ENCODE measurements around the gene PI4KB. TPM values are rescaled to one million over a fixed set of nuclear protein-coding genes. Genes with fewer than 3 reads are reported as not detected.
A peak's percentile ranks its signal among the peaks of the same experiment; 100 is the strongest.

The PI4KB gene
- total and polyA plus RNA-seq, 10 donors, result 25.6 to 85.4 (median 66.3) TPM

DNA sequence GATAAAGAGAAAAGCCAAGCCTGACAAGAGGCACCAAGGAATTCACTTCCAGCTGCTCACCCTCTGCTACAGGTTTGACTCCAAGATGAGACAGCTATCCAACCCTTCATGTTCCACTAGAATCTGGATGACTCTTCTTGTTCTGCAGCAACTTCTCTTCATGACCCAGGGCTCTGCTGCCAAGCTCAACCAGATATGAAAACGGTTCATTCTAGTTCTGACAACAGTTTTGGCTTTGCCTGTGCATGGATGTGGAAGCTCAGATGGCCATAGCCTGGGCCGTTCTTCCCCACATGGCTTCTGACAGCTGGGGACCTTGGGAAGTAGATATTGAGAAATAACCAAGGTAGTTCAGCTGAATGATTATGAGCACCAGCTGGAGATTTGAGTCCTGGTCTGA, 13.7 kb downstream of the PI4KB start:
- Histone ChIP-seq H3K4me3 (no peak overlapping the region), H3K36me3 (peaks cover 0 to 100% (median 79%) of the 10 kb centered on the region in 6 donors), H3K4me1 (peaks cover 4 to 64% (median 37%) of the 10 kb centered on the region in 6 donors), H3K27ac (peak overlapping the region in 5 of 8 donors; percentile 13 to 61 (median 22)), H3K27me3 (replicated peaks in 1 of 7) (no peaks in the 10 kb centered on the region), H3K9me3 (no peaks in the 10 kb centered on the region)
- 65 to 73% (median 68%) methylated on average over 2 of the region's 2 CpGs for WGBS, 5 donors
- no peak for TF ChIP-seq POLR2AphosphoS5 (IDR thresholded peaks at IDR 0.05)
- TF ChIP-seq POLR2A (IDR thresholded peaks at IDR 0.05), result no peak
- TF ChIP-seq, protein P1, sequence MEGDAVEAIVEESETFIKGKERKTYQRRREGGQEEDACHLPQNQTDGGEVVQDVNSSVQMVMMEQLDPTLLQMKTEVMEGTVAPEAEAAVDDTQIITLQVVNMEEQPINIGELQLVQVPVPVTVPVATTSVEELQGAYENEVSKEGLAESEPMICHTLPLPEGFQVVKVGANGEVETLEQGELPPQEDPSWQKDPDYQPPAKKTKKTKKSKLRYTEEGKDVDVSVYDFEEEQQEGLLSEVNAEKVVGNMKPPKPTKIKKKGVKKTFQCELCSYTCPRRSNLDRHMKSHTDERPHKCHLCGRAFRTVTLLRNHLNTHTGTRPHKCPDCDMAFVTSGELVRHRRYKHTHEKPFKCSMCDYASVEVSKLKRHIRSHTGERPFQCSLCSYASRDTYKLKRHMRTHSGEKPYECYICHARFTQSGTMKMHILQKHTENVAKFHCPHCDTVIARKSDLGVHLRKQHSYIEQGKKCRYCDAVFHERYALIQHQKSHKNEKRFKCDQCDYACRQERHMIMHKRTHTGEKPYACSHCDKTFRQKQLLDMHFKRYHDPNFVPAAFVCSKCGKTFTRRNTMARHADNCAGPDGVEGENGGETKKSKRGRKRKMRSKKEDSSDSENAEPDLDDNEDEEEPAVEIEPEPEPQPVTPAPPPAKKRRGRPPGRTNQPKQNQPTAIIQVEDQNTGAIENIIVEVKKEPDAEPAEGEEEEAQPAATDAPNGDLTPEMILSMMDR (IDR thresholded peaks at IDR 0.05 in 8 of 11, conservative IDR thresholded peaks at IDR 0.05 in 3 of 11), result no peak
- no peak for DNase-seq
- intact Hi-C loops (cut with DNase I; ENCODE audit: low total_unique reads), result no loop called here

DNA sequence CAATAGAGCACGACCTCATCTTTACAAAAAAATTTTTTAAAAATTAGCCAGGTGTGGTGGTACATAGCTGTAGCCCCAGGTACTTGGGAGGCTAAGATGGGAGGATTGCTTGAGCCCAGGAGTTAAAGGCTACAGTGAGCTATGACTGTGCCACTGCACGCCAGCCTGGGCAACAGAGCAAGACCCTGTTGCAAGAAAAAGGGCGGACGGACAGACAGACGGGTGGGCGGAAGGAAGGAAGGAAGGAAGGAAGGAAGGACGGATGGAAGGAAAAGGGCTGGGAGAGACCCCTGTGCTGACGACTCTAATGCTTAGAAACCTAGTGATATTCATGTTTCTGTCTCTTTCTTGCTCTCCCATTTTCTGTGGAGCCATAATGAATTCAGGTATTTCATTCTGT, 14.4 kb downstream of the PI4KB start:
- intact Hi-C loops (cut with DNase I; ENCODE audit: low total_unique reads), result no loop called here
- WGBS, 5 donors, result 68 to 83% (median 71%) methylated on average over 8 of the region's 8 CpGs
- Histone ChIP-seq H3K27me3 (replicated peaks in 1 of 7) (no peaks in the 10 kb centered on the region), H3K9me3 (no peaks in the 10 kb centered on the region), H3K36me3 (peaks cover 0 to 100% (median 81%) of the 10 kb centered on the region in 6 donors), H3K4me1 (peaks cover 4 to 64% (median 37%) of the 10 kb centered on the region in 6 donors), H3K4me3 (no peak overlapping the region), H3K27ac (peak overlapping the region in 2 of 8 donors; percentile 39 to 61)
- no peak for TF ChIP-seq POLR2A (IDR thresholded peaks at IDR 0.05)
- TF ChIP-seq, protein P1 (IDR thresholded peaks at IDR 0.05 in 8 of 11, conservative IDR thresholded peaks at IDR 0.05 in 3 of 11), result no peak
- TF ChIP-seq POLR2AphosphoS5 (IDR thresholded peaks at IDR 0.05), result no peak
- no peak for DNase-seq

DNA sequence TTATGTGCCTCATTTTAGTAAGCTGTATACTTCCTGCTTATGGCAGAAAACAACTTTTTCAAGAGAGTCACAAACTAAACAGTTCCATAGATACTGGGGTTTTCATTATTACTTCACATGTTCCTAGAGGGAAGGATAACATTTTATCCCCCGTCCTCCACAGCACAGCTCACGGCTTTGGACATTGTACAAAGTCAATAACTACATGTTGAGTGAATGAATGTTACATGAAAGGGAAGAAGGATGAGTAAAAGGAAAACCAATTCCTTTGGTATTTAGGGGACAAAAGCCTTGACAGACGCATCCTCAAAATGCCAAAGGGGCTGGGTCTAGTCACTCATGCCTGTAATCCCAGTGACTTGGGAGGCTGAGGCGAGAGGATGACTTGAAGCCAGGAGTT, 14.8 kb downstream of the PI4KB start:
- intact Hi-C loops (cut with DNase I; ENCODE audit: low total_unique reads), result no loop called here
- Histone ChIP-seq H3K27me3 (replicated peaks in 1 of 7) (no peaks in the 10 kb centered on the region), H3K4me1 (peaks cover 4 to 64% (median 37%) of the 10 kb centered on the region in 6 donors), H3K4me3 (no peak overlapping the region), H3K36me3 (peaks cover 0 to 100% (median 84%) of the 10 kb centered on the region in 6 donors), H3K27ac (peak overlapping the region in 5 of 8 donors; percentile 39 to 68 (median 53)), H3K9me3 (no peaks in the 10 kb centered on the region)
- DNase-seq, result no peak
- WGBS, 5 donors, result 92 to 94% (median 94%) methylated on average over 4 of the region's 4 CpGs
- no peak for TF ChIP-seq POLR2A (IDR thresholded peaks at IDR 0.05)
- TF ChIP-seq, protein P1 (IDR thresholded peaks at IDR 0.05 in 8 of 11, conservative IDR thresholded peaks at IDR 0.05 in 3 of 11), result no peak
- TF ChIP-seq POLR2AphosphoS5 (IDR thresholded peaks at IDR 0.05), result no peak

DNA sequence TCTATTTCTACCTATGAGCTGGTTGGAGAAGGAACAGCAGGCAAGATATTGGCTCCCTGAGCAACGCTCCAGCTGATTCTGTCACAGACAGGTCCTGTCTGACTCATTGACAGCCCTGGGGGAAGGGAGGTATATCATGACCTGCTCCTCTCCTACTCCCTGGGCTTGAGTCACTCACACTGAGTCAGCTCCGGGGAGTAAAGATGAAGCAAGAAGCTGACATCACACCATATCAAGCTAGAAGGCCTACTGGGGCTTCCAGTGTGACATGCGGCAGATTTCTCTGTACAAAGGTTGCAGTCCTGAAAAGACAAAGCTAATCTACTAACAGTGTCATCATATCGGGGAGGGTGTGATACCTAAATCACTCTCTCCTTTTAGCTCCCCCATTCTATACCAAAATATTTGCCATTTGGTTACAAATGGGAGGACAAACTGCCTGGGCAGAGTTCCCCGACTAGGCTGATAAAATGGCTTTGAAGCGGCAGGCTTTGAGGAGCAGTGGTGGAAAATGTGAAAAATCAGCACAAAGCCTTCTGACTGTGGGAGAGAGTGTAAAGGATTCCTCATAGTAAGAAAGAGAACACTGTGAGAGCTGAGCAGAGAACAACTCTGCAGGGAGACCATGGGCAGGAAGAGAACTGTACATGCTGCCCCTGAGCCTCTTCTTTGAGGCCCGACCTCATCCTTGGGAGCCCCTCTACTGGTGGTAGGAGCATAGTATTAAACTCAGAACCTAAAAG, 15.5 kb downstream of the PI4KB start:
- Histone ChIP-seq H3K4me3 (no peak overlapping the region), H3K27me3 (replicated peaks in 1 of 7) (no peaks in the 10 kb centered on the region), H3K9me3 (no peaks in the 10 kb centered on the region), H3K27ac (peak overlapping the region in 6 of 8 donors; percentile 39 to 68 (median 52)), H3K36me3 (peaks cover 0 to 100% (median 87%) of the 10 kb centered on the region in 6 donors), H3K4me1 (peaks cover 4 to 64% (median 37%) of the 10 kb centered on the region in 6 donors)
- 63 to 85% (median 72%) methylated on average over 6 to 7 of the region's 7 CpGs for WGBS, 5 donors
- TF ChIP-seq, protein P1 (IDR thresholded peaks at IDR 0.05 in 8 of 11, conservative IDR thresholded peaks at IDR 0.05 in 3 of 11), result no peak
- TF ChIP-seq POLR2AphosphoS5 (IDR thresholded peaks at IDR 0.05) (peak in 1 of 3 donors; percentile 71), POLR2A (IDR thresholded peaks at IDR 0.05) (no peak)
- DNase-seq, result no peak
- intact Hi-C loops (cut with DNase I; ENCODE audit: low total_unique reads), result no loop called here

Data from spleen (tissue), 11 donors.